ENCODE results near the gene PCSK6. TPM values are rescaled to one million over a fixed set of nuclear protein-coding genes. Genes with fewer than 3 reads are reported as not detected.

Gene PCSK6
- total RNA-seq, 1 experiment from 2014 or later: 2.9 TPM

DNA sequence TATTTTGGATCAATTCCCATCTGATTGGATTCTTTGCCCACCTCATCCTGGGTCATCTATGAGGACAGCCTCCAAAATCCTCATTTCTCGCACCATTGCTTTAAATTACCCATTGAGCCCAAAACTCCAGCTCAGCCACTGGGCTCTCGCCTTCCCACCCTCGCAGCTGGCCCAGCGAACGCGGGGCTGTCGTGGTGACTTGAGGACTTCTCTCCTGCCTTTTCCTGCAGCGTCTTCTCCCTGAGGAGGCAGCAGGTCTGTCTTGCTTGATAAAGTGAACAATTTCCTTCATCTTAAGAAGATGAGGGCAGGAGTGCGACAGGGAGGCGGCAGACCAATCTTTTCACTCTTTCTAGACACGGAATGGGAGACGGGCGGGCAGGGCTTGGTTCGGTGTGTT, 161.5 kb downstream of the PCSK6 start:
- Mint-ChIP-seq H3K36me3 (no peaks in the 10 kb centered on the region), H3K4me3 (no peak overlapping the region), H3K4me1 (no peaks in the 10 kb centered on the region), H3K9me3 (no peaks in the 10 kb centered on the region), H3K27me3 (ENCODE audit: low read depth) (peaks cover 27% of the 10 kb centered on the region), H3K27ac (no peak overlapping the region)
- no peak for TF ChIP-seq MYBL2 (CRISPR knock-in tag; IDR thresholded peaks at IDR 0.05)
- TF ChIP-seq, protein P1, sequence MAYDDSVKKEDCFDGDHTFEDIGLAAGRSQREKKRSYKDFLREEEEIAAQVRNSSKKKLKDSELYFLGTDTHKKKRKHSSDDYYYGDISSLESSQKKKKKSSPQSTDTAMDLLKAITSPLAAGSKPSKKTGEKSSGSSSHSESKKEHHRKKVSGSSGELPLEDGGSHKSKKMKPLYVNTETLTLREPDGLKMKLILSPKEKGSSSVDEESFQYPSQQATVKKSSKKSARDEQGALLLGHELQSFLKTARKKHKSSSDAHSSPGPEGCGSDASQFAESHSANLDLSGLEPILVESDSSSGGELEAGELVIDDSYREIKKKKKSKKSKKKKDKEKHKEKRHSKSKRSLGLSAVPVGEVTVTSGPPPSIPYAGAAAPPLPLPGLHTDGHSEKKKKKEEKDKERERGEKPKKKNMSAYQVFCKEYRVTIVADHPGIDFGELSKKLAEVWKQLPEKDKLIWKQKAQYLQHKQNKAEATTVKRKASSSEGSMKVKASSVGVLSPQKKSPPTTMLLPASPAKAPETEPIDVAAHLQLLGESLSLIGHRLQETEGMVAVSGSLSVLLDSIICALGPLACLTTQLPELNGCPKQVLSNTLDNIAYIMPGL (CRISPR knock-in tag; IDR thresholded peaks at IDR 0.05): no peak
- TF ChIP-seq SP1 (CRISPR knock-in tag; conservative IDR thresholded peaks at IDR 0.05): no peak
- no peak for TF ChIP-seq ERG (CRISPR knock-in tag; IDR thresholded peaks at IDR 0.05)
- TF ChIP-seq FOXP4 (CRISPR knock-in tag; IDR thresholded peaks at IDR 0.05): no peak
- TF ChIP-seq, protein P2, sequence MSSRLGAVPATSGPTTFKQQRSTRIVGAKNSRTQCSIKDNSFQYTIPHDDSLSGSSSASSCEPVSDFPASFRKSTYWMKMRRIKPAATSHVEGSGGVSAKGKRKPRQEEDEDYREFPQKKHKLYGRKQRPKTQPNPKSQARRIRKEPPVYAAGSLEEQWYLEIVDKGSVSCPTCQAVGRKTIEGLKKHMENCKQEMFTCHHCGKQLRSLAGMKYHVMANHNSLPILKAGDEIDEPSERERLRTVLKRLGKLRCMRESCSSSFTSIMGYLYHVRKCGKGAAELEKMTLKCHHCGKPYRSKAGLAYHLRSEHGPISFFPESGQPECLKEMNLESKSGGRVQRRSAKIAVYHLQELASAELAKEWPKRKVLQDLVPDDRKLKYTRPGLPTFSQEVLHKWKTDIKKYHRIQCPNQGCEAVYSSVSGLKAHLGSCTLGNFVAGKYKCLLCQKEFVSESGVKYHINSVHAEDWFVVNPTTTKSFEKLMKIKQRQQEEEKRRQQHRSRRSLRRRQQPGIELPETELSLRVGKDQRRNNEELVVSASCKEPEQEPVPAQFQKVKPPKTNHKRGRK (CRISPR knock-in tag; IDR thresholded peaks at IDR 0.05; ENCODE audit: borderline replicate concordance): no peak
- no peak for TF ChIP-seq TCF7 (CRISPR knock-in tag; IDR thresholded peaks at IDR 0.05; ENCODE audit: low read depth)
- no peak for TF ChIP-seq ZBTB43 (CRISPR knock-in tag; IDR thresholded peaks at IDR 0.05)
- TF ChIP-seq, protein P3, sequence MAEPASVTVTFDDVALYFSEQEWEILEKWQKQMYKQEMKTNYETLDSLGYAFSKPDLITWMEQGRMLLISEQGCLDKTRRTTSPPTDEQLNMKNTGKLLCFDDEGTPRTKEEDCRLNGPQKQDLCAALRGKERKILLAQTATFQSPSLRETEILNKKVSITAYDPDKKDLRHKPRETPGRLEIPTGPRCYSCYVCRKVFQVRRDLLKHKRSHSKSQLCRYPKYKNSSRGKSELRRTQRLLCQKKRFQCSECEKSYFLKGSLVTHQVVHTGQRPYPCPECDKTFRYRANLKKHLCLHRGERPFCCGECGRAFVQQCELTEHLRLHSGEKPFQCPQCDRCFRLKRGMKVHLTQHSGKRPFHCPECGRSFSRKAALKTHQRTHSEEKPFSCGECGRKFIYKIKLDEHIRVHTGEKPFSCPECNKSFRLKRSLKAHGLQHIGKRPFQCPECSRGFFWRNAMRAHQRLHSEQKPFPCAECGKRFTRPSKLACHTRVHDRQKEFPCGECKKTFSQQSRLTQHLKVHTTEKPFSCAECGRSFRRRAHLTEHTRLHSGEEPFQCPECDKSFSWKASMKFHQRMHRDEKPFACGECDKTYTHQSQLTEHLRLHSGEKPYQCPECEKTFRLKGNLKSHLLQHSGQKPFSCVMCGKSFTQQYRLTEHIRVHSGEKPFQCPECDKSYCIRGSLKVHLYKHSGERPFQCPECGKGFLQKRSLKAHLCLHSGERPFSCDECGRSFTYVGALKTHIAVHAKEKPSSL (CRISPR knock-in tag; conservative IDR thresholded peaks at IDR 0.05): no peak
- no peak for TF ChIP-seq TEAD1 (CRISPR knock-in tag; IDR thresholded peaks at IDR 0.05)
- no peak for TF ChIP-seq GABPB1 (CRISPR knock-in tag; IDR thresholded peaks at IDR 0.05)
- no peak for TF ChIP-seq ATF2 (CRISPR knock-in tag; IDR thresholded peaks at IDR 0.05; ENCODE audit: borderline replicate concordance, low read depth)
- DNase-seq (ENCODE audit: low spot score) (no peak), ATAC-seq (no peak)
- POLR2A ChIA-PET: no interaction called here
- CTCF ChIA-PET: no interaction called here

GRCh38 chr15:101327147-101327740, 162.3 kb downstream of the PCSK6 start:
- DNase-seq (ENCODE audit: low spot score) (no peak), ATAC-seq (no peak)
- no peaks in the 10 kb centered on the region for H3K36me3 Mint-ChIP-seq
- no peak overlapping the region for H3K4me3 Mint-ChIP-seq
- ChIA-PET CTCF (no interaction called here), POLR2A (no interaction called here)
- peaks cover 24% of the 10 kb centered on the region for H3K27me3 Mint-ChIP-seq (ENCODE audit: low read depth)
- H3K27ac Mint-ChIP-seq: no peak overlapping the region
- no peaks in the 10 kb centered on the region for H3K4me1 Mint-ChIP-seq
- no peaks in the 10 kb centered on the region for H3K9me3 Mint-ChIP-seq
- TF ChIP-seq ERG (CRISPR knock-in tag; IDR thresholded peaks at IDR 0.05) (no peak), SP1 (CRISPR knock-in tag; conservative IDR thresholded peaks at IDR 0.05) (no peak), NR3C1 (CRISPR knock-in tag; conservative IDR thresholded peaks at IDR 0.05; ENCODE audit: low read depth) (no peak), ZNF138 (CRISPR knock-in tag; conservative IDR thresholded peaks at IDR 0.05) (no peak), KAT7 (CRISPR knock-in tag; IDR thresholded peaks at IDR 0.05; ENCODE audit: borderline replicate concordance) (no peak), SOX15 (CRISPR knock-in tag; IDR thresholded peaks at IDR 0.05) (no peak)
- TF ChIP-seq, protein P4, sequence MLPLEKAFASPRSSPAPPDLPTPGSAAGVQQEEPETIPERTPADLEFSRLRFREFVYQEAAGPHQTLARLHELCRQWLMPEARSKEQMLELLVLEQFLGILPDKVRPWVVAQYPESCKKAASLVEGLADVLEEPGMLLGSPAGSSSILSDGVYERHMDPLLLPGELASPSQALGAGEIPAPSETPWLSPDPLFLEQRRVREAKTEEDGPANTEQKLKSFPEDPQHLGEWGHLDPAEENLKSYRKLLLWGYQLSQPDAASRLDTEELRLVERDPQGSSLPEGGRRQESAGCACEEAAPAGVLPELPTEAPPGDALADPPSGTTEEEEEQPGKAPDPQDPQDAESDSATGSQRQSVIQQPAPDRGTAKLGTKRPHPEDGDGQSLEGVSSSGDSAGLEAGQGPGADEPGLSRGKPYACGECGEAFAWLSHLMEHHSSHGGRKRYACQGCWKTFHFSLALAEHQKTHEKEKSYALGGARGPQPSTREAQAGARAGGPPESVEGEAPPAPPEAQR (CRISPR knock-in tag; IDR thresholded peaks at IDR 0.05): no peak
